GM13976 (cell line): ENCODE data around the gene ATRN.

Experiments used
- DNase-seq: peaks from one replicate; pipeline ENCODE4 v3.0.0; 2012; ENCODE audit warnings: low spot score
- in situ Hi-C: fragments of 300-500 bp; cut with MboI; formaldehyde crosslinking; loops from one replicate; pipeline ENCODE4 v1.12.0; 2022; ENCODE audit warnings: low sequenced_read_pairs, mixed read lengths, inconsistent platforms; ENCODE audit not compliant: unreplicated experiment
- TF ChIP-seq, protein P1 (sequence below): IDR thresholded peaks from 2 replicates; pipeline ENCODE4 v1.5.1; 2012; ENCODE audit warnings: borderline replicate concordance, mild to moderate bottlenecking; ENCODE audit not compliant: insufficient read depth; ENCODE audit errors: extremely low read depth, missing control alignments, control extremely low read depth

Gene ATRN

DNA sequence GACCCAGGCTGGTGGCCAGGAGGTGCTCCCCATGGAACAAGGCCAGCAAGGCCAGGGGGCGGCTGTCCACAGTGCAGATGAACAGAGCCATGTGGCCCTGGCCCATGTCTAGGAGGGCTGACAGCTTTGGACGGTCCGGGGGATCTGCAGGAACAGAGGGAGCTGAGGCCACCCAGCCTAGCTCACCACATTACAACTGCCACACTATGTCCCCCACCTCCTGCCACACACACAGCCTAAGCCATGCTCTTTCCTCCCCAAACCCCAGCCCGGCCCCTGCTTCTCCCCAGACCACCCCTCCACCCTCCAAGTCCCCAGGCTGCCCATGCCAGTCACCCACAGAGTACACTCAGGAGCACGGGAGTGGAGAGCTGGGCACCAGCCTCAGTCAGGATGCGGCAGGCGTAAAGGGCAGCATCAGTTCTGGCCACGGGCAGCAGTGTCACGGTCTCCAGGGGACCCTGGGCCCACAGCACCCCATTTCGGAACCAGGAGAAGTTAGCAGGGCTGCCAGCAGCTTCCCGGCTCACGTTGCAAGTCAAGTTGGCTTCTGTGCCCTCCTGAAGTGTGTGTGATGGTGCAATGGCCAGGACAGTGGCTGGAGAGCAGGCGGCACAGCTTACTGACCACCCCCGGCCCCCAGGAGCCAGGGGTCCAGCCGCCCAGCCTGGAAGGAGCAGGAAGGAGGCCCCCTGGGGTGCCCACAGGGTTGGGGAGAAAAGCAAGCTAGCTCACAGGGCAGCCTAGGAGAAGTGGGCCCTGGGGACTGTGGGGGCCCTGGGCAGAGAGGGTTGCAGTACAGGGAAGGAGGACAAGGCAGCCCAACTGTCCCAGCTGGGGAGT is 226.1 kb downstream of the ATRN start:
- in situ Hi-C loops: no loop called here
- TF ChIP-seq, protein P1, sequence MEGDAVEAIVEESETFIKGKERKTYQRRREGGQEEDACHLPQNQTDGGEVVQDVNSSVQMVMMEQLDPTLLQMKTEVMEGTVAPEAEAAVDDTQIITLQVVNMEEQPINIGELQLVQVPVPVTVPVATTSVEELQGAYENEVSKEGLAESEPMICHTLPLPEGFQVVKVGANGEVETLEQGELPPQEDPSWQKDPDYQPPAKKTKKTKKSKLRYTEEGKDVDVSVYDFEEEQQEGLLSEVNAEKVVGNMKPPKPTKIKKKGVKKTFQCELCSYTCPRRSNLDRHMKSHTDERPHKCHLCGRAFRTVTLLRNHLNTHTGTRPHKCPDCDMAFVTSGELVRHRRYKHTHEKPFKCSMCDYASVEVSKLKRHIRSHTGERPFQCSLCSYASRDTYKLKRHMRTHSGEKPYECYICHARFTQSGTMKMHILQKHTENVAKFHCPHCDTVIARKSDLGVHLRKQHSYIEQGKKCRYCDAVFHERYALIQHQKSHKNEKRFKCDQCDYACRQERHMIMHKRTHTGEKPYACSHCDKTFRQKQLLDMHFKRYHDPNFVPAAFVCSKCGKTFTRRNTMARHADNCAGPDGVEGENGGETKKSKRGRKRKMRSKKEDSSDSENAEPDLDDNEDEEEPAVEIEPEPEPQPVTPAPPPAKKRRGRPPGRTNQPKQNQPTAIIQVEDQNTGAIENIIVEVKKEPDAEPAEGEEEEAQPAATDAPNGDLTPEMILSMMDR: no peak
- DNase-seq: no peak

DNA sequence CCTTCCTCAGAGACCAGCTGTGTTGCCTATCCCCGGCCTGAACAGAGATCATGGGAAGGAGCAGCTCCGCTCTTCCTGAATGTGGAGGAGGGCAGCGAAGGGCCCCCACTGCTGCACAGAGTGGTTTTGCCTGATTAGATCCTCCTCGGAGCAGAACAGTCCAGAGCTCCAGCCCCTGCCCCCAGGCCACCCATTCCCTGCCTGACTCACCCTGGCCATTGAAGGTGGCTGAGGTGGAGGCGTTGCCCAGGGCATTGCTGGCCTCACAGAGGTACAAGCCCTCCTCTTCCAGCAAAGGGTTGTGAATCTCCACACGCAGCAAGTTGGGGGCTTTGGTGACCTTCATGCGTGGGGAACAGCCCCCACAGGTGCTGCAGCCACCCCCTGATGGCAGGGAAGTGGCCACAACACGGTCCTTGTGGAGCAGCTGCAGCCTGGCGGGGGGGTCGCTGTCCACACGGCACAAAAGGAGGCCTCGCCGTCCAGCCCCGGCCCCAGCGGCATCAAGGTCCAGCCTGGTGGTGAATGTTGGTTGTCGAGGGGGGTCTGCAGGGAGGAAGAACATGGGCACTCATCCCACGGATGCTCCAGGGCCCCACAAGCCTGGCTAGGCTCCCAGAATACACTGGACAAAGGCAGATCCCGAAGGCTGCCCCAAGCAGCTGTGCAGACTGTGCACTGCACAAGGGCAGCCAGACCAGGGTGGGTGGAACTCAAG is 226.9 kb downstream of the ATRN start:
- in situ Hi-C loops: no loop called here
- no peak for DNase-seq
- TF ChIP-seq, protein P1: no peak

DNA sequence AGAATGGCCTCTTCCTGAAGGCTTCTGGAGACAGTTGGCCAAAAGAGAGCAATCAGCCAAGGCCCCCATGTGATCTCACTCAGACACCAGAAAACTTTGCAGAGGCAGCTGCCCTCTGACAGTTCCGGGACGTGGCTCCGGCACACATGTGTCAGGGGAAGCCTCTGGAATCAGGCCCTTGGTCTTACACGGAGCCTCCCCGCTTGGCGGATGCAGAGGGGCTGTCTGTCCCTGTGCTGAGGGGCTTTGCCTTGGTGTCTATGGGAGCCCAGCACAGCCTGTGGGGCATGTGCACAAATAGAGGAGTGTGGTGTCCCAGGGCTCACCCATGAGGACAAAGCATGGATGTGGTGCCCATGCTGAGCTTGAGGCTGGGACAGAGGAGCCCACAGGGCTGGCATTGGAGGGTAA is 227.8 kb downstream of the ATRN start:
- DNase-seq: no peak
- TF ChIP-seq, protein P1: no peak
- in situ Hi-C loops: no loop called here

DNA sequence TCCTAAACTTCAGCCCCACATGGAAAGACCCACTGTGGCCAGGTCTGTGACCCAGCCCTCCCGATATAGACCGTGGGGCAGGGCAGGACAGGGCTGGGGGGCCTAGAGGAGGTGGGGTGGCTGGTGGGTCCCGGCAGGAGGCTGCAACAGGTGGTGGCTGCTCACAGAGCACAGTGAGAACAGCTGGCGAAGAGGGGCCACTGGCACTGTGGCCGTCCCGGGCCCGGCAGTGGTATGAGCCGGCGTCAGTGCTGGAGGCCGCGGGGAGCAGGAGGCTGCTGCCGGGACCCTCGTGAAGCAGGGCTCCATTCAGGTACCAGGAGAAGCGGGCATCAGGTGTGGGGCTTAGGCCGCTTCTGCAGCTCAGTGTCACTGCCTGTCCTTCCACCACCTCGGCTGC is 228.2 kb downstream of the ATRN start:
- in situ Hi-C loops: no loop called here
- TF ChIP-seq, protein P1: no peak
- DNase-seq: no peak
